ENCODE results near the gene TBC1D17.

GRCh38 chr19:49869484-49870308, 7.8 kb upstream of the TBC1D17 start:
- TF ChIP-seq CTCF (conservative IDR thresholded peaks at IDR 0.05; ENCODE audit: low read length) (no peak), EZH2phosphoT487 (IDR thresholded peaks at IDR 0.05; ENCODE audit: borderline replicate concordance) (no peak)

Data from Loucy (cell line).